Small intestine (tissue), 7 donors: ENCODE measurements around the gene PNMA6E. TPM values are rescaled to one million over a fixed set of nuclear protein-coding genes. Genes with fewer than 3 reads are reported as not detected.
"Not testable (repeated sequence)": the region's sequence is repeated elsewhere in the genome, so short reads cannot be mapped to it uniquely, and the experiment has no call there.

Experiments used
- DNase-seq, 2 donors: peaks; one replicate each; pipeline versions ENCODE4 v3.0.0 to v3.0.0-alpha.2; 2013
- FAIRE-seq: peaks from 2 replicates; lab custom pipeline; 2012; peaks lifted over from hg19 to GRCh38; lab: Jason Lieb, UNC
- H3K27ac ChIP-seq, 3 donors: one replicate each; pipeline ENCODE4 v1.5.1; 2013; ENCODE audit warnings: low read length in 2 of 3, mild to moderate bottlenecking in 2 of 3, control low read depth in 1 of 3, inconsistent platforms in 1 of 3, low read depth in 1 of 3, moderate library complexity in 1 of 3
- H3K27me3 ChIP-seq, 3 donors: one replicate each; pipeline ENCODE4 v1.6.1; 2013; ENCODE audit warnings: low read length in 3 of 3, inconsistent platforms in 1 of 3; ENCODE audit not compliant: control insufficient read depth in 3 of 3, insufficient read depth in 3 of 3
- H3K36me3 ChIP-seq, 3 donors: one replicate each; pipeline ENCODE4 v1.6.1; 2013; ENCODE audit warnings: low read length in 3 of 3, inconsistent platforms in 1 of 3, low read depth in 1 of 3, mild to moderate bottlenecking in 1 of 3, moderate library complexity in 1 of 3; ENCODE audit not compliant: control insufficient read depth in 3 of 3, insufficient read depth in 2 of 3
- H3K4me1 ChIP-seq, 3 donors: one replicate each; pipeline ENCODE4 v1.6.1; 2013; ENCODE audit warnings: low read length in 2 of 3, inconsistent platforms in 1 of 3, low read depth in 1 of 3, mild to moderate bottlenecking in 1 of 3, moderate library complexity in 1 of 3; ENCODE audit not compliant: control insufficient read depth in 3 of 3, insufficient read depth in 2 of 3
- H3K4me3 ChIP-seq, 3 donors: one replicate each; pipeline ENCODE4 v1.5.1; 2013; ENCODE audit warnings: low read length in 3 of 3, control low read depth in 1 of 3, inconsistent platforms in 1 of 3, low read depth in 1 of 3, mild to moderate bottlenecking in 1 of 3, moderate library complexity in 1 of 3
- H3K9me3 ChIP-seq, 2 donors: one replicate each; pipeline ENCODE4 v1.6.1; 2013; ENCODE audit warnings: low read depth in 1 of 2, low read length in 1 of 2; ENCODE audit not compliant: control insufficient read depth in 2 of 2, insufficient read depth in 1 of 2
- WGBS, 3 donors: extraction: QIAGEN DNeasy Blood & Tissue Kit; methylation state at CpG; one replicate each; pipeline ENCODE4 v1.1.7; 2013; 5-methylcytosine and 5-hydroxymethylcytosine counted together
- polyA plus RNA-seq, 4 donors: library from polyadenylated mRNA; stranded (reverse) in 3 of 4; unstranded in 1 of 4; fragments of 200-250 nt in 3 of 4; fragments of 120-200 nt in 1 of 4; gene quantifications; one replicate each; pipeline versions ENCODE4 v1.2.1 to v1.2.3, GENCODE V29; 2013
- donor health status: healthy with polysubstance abuse.
- donor health status: control.
- donor health status: control.
- donor health status: Bipolar disorder and iron deficiency.
- donor health status: healthy.

The PNMA6E gene
- polyA plus RNA-seq, 4 donors = not detected

GRCh38 chrX:153408871-153409351 lies 7.8 kb upstream of the PNMA6E start:
- Histone ChIP-seq H3K27me3 (no peaks in the 10 kb centered on the region), H3K36me3 (no peaks in the 10 kb centered on the region), H3K4me1 (no peaks in the 10 kb centered on the region), H3K9me3 (no peaks in the 10 kb centered on the region), H3K27ac (no peak overlapping the region), H3K4me3 (no peak overlapping the region)
- 84 to 90% (median 84%) methylated on average over 8 to 12 of the region's 12 CpGs for WGBS, 3 donors
- FAIRE-seq (no peak), DNase-seq (no peak)

DNA sequence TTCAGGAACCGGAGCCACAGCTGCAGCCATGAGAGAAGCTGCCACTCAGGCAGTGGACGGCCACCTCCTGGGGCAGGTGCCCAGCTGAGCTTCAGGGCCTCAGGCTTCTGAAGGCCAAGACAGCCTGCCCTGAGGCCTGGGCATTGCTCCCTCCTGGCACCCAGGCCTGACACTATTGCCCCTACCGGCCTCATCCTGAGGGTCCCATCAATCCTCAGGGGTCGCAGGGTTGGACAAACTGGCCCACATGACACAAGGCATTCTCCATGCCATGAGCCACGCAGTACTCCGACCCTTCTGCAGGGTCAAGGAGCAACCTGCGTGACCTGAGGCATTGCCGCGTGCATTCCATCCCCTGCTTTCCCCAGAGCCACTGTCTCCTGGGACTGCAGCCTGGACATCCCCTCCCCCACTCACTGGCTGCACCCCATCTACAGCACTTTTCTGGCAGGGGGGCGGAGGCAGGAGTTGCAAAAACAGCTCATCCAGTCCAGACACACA lies 7.1 kb upstream of the PNMA6E start:
- no peaks in the 10 kb centered on the region for H3K36me3 ChIP-seq
- H3K9me3 ChIP-seq = no peaks in the 10 kb centered on the region
- no peaks in the 10 kb centered on the region for H3K4me1 ChIP-seq
- no peak overlapping the region for H3K4me3 ChIP-seq
- DNase-seq = no peak
- no peaks in the 10 kb centered on the region for H3K27me3 ChIP-seq
- no peak overlapping the region for H3K27ac ChIP-seq
- WGBS, 3 donors = 71 to 83% (median 74%) methylated on average over 8 to 10 of the region's 10 CpGs
- no peak for FAIRE-seq

DNA sequence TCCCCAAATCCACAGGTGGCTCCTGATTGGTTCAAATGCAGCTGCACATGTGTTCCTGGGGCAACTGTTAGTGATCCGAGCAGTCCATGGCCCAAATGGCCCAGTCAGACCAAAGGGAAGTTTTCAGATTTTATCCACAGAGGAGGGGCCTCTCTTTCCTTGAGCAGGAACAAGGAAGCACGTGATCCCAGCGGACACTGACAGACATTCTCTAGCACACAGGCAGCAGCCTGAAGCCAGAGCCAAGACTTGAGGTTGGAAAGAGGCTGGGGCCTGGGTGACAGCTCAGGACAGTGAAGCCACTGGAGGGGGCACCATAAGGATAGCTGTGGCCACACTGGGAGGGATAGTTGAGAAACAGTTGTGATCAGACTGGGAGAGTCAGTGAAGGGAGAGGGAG lies 6.6 kb upstream of the PNMA6E start:
- no peaks in the 10 kb centered on the region for H3K36me3 ChIP-seq
- 49 to 61% (median 52%) methylated on average over 3 of the region's 3 CpGs for WGBS, 3 donors
- DNase-seq (peak in 1 of 2 donors; percentile 5), FAIRE-seq (no peak)
- H3K4me3 ChIP-seq = no peak overlapping the region
- H3K27ac ChIP-seq = no peak overlapping the region
- H3K27me3 ChIP-seq = no peaks in the 10 kb centered on the region
- no peaks in the 10 kb centered on the region for H3K9me3 ChIP-seq
- H3K4me1 ChIP-seq = no peaks in the 10 kb centered on the region

- no peak for FAIRE-seq
- H3K9me3 ChIP-seq = no peaks in the 10 kb centered on the region
- H3K4me3 ChIP-seq = no peak overlapping the region
- H3K36me3 ChIP-seq = no peaks in the 10 kb centered on the region
- DNase-seq = no peak
- no peaks in the 10 kb centered on the region for H3K4me1 ChIP-seq
- H3K27ac ChIP-seq = no peak overlapping the region
- H3K27me3 ChIP-seq = no peaks in the 10 kb centered on the region
- 35 to 82% (median 55%) methylated on average over 7 of the region's 7 CpGs for WGBS, 3 donors
Measured at GRCh38 chrX:153406903-153407302, 5.8 kb upstream of the PNMA6E start.

- Histone ChIP-seq H3K9me3 (no peaks in the 10 kb centered on the region), H3K36me3 (no peaks in the 10 kb centered on the region), H3K4me1 (no peaks in the 10 kb centered on the region), H3K27ac (no peak overlapping the region), H3K27me3 (no peaks in the 10 kb centered on the region), H3K4me3 (no peak overlapping the region)
- 82 to 96% (median 91%) methylated on average over 9 of the region's 9 CpGs for WGBS, 3 donors
- no peak for FAIRE-seq
- no peak for DNase-seq
Measured at GRCh38 chrX:153406011-153406410, 4.9 kb upstream of the PNMA6E start.

DNA sequence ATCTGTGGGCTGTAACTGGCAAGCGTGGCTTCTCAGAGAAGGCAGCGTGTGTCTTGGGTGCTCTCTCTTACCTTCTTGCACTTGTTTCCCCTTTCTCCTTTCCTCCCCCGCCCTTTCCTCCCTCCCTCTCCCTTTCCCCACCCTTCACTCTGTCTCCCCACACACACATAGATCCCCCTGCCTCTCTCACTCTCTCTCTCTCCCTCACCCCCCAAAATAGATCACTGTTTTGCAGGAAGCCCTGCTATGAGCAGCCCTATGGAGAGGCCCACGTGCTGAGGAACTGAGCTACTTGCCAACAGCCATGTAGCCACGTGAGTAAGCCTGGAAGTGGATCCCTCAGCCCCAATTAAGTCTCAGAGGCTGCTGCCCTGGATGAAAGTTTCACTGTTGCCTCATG lies 4.3 kb upstream of the PNMA6E start:
- H3K4me3 ChIP-seq = no peak overlapping the region
- no peak for FAIRE-seq
- no peak overlapping the region for H3K27ac ChIP-seq
- H3K36me3 ChIP-seq = no peaks in the 10 kb centered on the region
- no peaks in the 10 kb centered on the region for H3K27me3 ChIP-seq
- H3K9me3 ChIP-seq = no peaks in the 10 kb centered on the region
- no peak for DNase-seq
- 40 to 45% (median 42%) methylated on average over 5 of the region's 5 CpGs for WGBS, 3 donors
- no peaks in the 10 kb centered on the region for H3K4me1 ChIP-seq

DNA sequence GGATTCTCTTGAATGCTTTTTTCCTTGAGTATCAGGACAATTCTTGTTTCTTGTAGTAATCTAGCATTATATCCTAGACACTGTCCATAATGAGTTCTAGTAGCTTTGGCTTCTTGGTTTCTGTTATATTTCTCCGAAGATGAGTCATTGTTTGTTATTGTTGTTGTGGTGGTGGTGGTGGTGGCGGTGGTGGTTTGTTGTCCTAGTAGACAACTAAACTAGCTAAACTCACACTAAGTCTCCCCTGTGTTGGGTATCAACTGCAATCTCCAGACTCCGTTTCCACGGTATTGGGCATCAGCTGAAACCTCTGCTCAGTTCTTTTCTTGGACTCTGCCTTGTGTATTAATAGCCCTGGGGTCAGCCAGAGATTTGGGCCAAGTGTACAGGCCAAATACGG lies 3.2 kb upstream of the PNMA6E start:
- H3K36me3 ChIP-seq, H3K4me1 ChIP-seq, DNase-seq, H3K4me3 ChIP-seq, H3K27me3 ChIP-seq, H3K27ac ChIP-seq, H3K9me3 ChIP-seq: not testable (repeated sequence)
- peak; percentile 47 for FAIRE-seq
- 57 to 84% (median 66%) methylated on average over 5 of the region's 5 CpGs for WGBS, 3 donors

GRCh38 chrX:153400146-153401132 lies 711 bp downstream of the PNMA6E start:
- no peaks in the 10 kb centered on the region for H3K36me3 ChIP-seq
- no peaks in the 10 kb centered on the region for H3K4me1 ChIP-seq
- H3K9me3 ChIP-seq = no peaks in the 10 kb centered on the region
- WGBS, 3 donors = 27 to 82% (median 78%) methylated on average over 14 to 60 of the region's 60 CpGs
- FAIRE-seq = no peak
- no peak overlapping the region for H3K27ac ChIP-seq
- H3K4me3 ChIP-seq = no peak overlapping the region
- DNase-seq = peak; percentile 9 to 32
- no peaks in the 10 kb centered on the region for H3K27me3 ChIP-seq
